B cell (primary cell): ENCODE data around the gene EDN1. TPM values are rescaled to one million over a fixed set of nuclear protein-coding genes. Genes with fewer than 3 reads are reported as not detected.

Experiments used
- ATAC-seq: fragments of 200-7000 bp; cut with Tn5 transposase; one replicate; pipeline ENCODE4 v1.10.0; 2021; ENCODE audit warnings: low read depth, mild to moderate bottlenecking, moderate number of reproducible peaks, moderate library complexity
- CTCF ChIA-PET: fragments of 350-600 bp; sonication (Branson Sonifier 250); formaldehyde crosslinking; loops from one replicate; lab custom pipeline; 2021; ENCODE audit warnings: antibody characterized with exemption, inconsistent platforms; lab: Charles Lee
- POLR2A ChIA-PET: fragments of 350-600 bp; sonication (Branson Sonifier 250); formaldehyde crosslinking; loops from one replicate; lab custom pipeline; 2021; ENCODE audit warnings: antibody characterized with exemption; lab: Charles Lee
- DNase-seq: peaks from one replicate; pipeline ENCODE4 v3.0.0; 2013
- H2AFZ ChIP-seq: 2 replicates; pipeline ENCODE4 v1.6.1; 2012; ENCODE audit warnings: mild to moderate bottlenecking, low read depth, low read length; ENCODE audit not compliant: insufficient read depth, poor library complexity, severe bottlenecking
- H3K27ac ChIP-seq, 2 donors: 1 replicate in 1 of 2; 2 replicates in 1 of 2; pipeline ENCODE4 v1.5.1; 2012 to 2013; ENCODE audit warnings: low read length in 2 of 2, mild to moderate bottlenecking in 2 of 2, moderate library complexity in 1 of 2
- H3K27me3 ChIP-seq, 4 experiments: fragments of 200-600 bp in 1 of 4; sonication (generic) in 1 of 4; replicated peaks in 1 of 4; 1 replicate in 2 of 4; 2 replicates in 2 of 4; pipeline versions ENCODE4 v1.6.1 to v1.7.0; 2013 to 2016; ENCODE audit warnings: low read length in 3 of 4, mild to moderate bottlenecking in 2 of 4, mixed read lengths in 1 of 4, moderate library complexity in 1 of 4; ENCODE audit not compliant: insufficient read depth in 4 of 4, control insufficient read depth in 3 of 4; ENCODE audit errors: control extremely low read depth in 1 of 4
- H3K36me3 ChIP-seq, 2 experiments: replicated peaks in 1 of 2; 1 replicate in 1 of 2; 2 replicates in 1 of 2; pipeline versions ENCODE4 v1.6.1 to v1.7.1; 2013; ENCODE audit warnings: low read length in 1 of 2; ENCODE audit not compliant: insufficient read depth in 2 of 2, control insufficient read depth in 1 of 2; ENCODE audit errors: control extremely low read depth in 1 of 2, extremely low read depth in 1 of 2
- H3K4me1 ChIP-seq, 2 donors: fragments of 200-600 bp in 1 of 2; sonication (generic) in 1 of 2; 1 replicate in 1 of 2; 2 replicates in 1 of 2; pipeline versions ENCODE4 v1.5.1 to v1.6.1; 2013 to 2017; ENCODE audit warnings: low read length in 2 of 2; ENCODE audit not compliant: control insufficient read depth in 2 of 2, insufficient read depth in 2 of 2
- H3K4me2 ChIP-seq: replicated peaks from 2 replicates; pipeline ENCODE3; 2012; ENCODE audit warnings: mild to moderate bottlenecking, low read depth, low read length; ENCODE audit not compliant: poor library complexity, severe bottlenecking
- H3K4me3 ChIP-seq, 5 experiments: fragments of 200-600 bp in 1 of 5; sonication (generic) in 1 of 5; 1 replicate in 3 of 5; 2 replicates in 2 of 5; pipeline versions ENCODE4 v1.5.1 to v1.7.0; 2011 to 2016; ENCODE audit warnings: low read length in 4 of 5, mild to moderate bottlenecking in 4 of 5, low read depth in 2 of 5, control low read depth in 1 of 5, moderate library complexity in 1 of 5; ENCODE audit not compliant: insufficient read depth in 1 of 5; ENCODE audit errors: control extremely low read depth in 1 of 5, extremely low read depth in 1 of 5
- H3K79me2 ChIP-seq: fragments of 200-600 bp; sonication (generic); one replicate; pipeline ENCODE4 v1.6.0; 2016; ENCODE audit warnings: low read length; ENCODE audit not compliant: control insufficient read depth, insufficient read depth
- H3K9ac ChIP-seq: fragments of 200-600 bp; sonication (generic); 2 replicates; pipeline ENCODE4 v1.6.1; 2017; ENCODE audit warnings: mild to moderate bottlenecking, low read length, moderate library complexity
- H3K9me3 ChIP-seq, 3 donors: one replicate each; pipeline versions ENCODE4 v1.6.1 to v1.7.1; 2013; ENCODE audit warnings: low read length in 2 of 3; ENCODE audit not compliant: control insufficient read depth in 2 of 3, insufficient read depth in 1 of 3; ENCODE audit errors: control extremely low read depth in 1 of 3
- H4K20me1 ChIP-seq: 2 replicates; pipeline ENCODE4 v1.6.0; 2012; ENCODE audit warnings: mild to moderate bottlenecking, low read length; ENCODE audit not compliant: insufficient read depth, control insufficient read depth, poor library complexity, severe bottlenecking
- H3K27ac Mint-ChIP-seq: one replicate; pipeline ENCODE4 v1.8.0; 2021; ENCODE audit warnings: mixed read lengths
- H3K27me3 Mint-ChIP-seq: one replicate; pipeline ENCODE4 v1.8.0; 2021; ENCODE audit warnings: mixed read lengths
- H3K4me1 Mint-ChIP-seq: one replicate; pipeline ENCODE4 v1.8.0; 2021; ENCODE audit warnings: mixed read lengths
- H3K4me3 Mint-ChIP-seq: one replicate; pipeline ENCODE4 v1.8.0; 2021; ENCODE audit warnings: mixed read lengths
- H3K9me3 Mint-ChIP-seq: one replicate; pipeline ENCODE4 v1.8.0; 2022; ENCODE audit warnings: mixed read lengths; ENCODE audit not compliant: insufficient read depth
- CTCF ChIP-seq: fragments of 200-600 bp; IDR thresholded peaks from one replicate; pipeline ENCODE4 v1.8.0; 2022; ENCODE audit warnings: antibody characterized with exemption, mild to moderate bottlenecking
- EZH2 ChIP-seq: IDR thresholded peaks from 2 replicates; pipeline ENCODE4 v1.6.1; 2012; ENCODE audit warnings: borderline replicate concordance, low read depth, mild to moderate bottlenecking, moderate library complexity, low read length; ENCODE audit not compliant: insufficient read depth, poor library complexity, severe bottlenecking
- WGBS: methylation state at CpG from one replicate; pipeline ENCODE4 v1.1.5; 2013; ENCODE audit warnings: missing lambda C conversion rate; ENCODE audit not compliant: insufficient coverage; 5-methylcytosine and 5-hydroxymethylcytosine counted together
- intact Hi-C: fragments of 100-400 bp; cut with micrococcal nuclease; formaldehyde crosslinking; loops from one replicate; pipeline ENCODE4 v1.10.0; 2022
- polyA plus RNA-seq: library from polyadenylated mRNA; depleted of rRNA; stranded (reverse); fragments of >200 nt; gene quantifications from 2 replicates; pipeline ENCODE4 v1.2.3, GENCODE V29; 2012
- total RNA-seq, 2 donors: library from RNA; stranded (reverse); fragments of 120-200 nt in 1 of 2; gene quantifications; 1 replicate in 1 of 2; 2 replicates in 1 of 2; pipeline versions ENCODE4 v1.2.3 to v1.2.4, GENCODE V29; 2013 to 2022

The EDN1 gene
- total and polyA plus RNA-seq, 2 donors (not counting 1 experiment from before 2014, with no cell fraction given), result 1.4 to 2.1 TPM

- Histone ChIP-seq H3K27ac (no peak overlapping the region), H3K79me2 (no peaks in the 10 kb centered on the region), H3K9ac (no peak overlapping the region), H3K36me3 (no peaks in the 10 kb centered on the region), H3K27me3 (no peaks in the 10 kb centered on the region), H3K4me3 (no peak overlapping the region), H4K20me1 (no peaks in the 10 kb centered on the region), H2AFZ (no peak overlapping the region), H3K4me1 (no peaks in the 10 kb centered on the region), H3K4me2 (no peak overlapping the region), H3K9me3 (no peaks in the 10 kb centered on the region)
- ATAC-seq, result no peak
- H3K27ac Mint-ChIP-seq, result no peak overlapping the region
- WGBS, result no CpG with 5 or more reads among the region's 6 CpGs
- no peak for DNase-seq
- H3K4me1 Mint-ChIP-seq, result no peaks in the 10 kb centered on the region
- H3K27me3 Mint-ChIP-seq, result peaks cover 31% of the 10 kb centered on the region
- no peaks in the 10 kb centered on the region for H3K9me3 Mint-ChIP-seq
- intact Hi-C loops, result no loop called here
- H3K4me3 Mint-ChIP-seq, result no peak overlapping the region
- TF ChIP-seq CTCF (no peak), EZH2 (no peak)
- ChIA-PET CTCF (interaction anchor here (1.1 kb wide), 1 partner anchor 31 kb away, joined by 3 read pairs; no protein-coding TSS in a partner anchor), POLR2A (no interaction called here)
These were observed 32.0 kb upstream of the EDN1 start for GRCh38 chr6:12258191-12258590.

- WGBS, result no CpG with 5 or more reads among the region's 3 CpGs
- POLR2A ChIA-PET, result no interaction called here
- no peaks in the 10 kb centered on the region for H3K9me3 Mint-ChIP-seq
These were observed 31.5 kb upstream of the EDN1 start for GRCh38 chr6:12258591-12259075.

More at GRCh38 chr6:12258591-12259075, 31.5 kb upstream of the EDN1 start:
- H3K4me2 ChIP-seq, result no peak overlapping the region
- no peak overlapping the region for H3K9ac ChIP-seq
- Mint-ChIP-seq H3K27me3 (peaks cover 33% of the 10 kb centered on the region), H3K4me1 (no peaks in the 10 kb centered on the region), H3K4me3 (no peak overlapping the region), H3K27ac (no peak overlapping the region)
- CTCF ChIA-PET, result interaction anchor here (1.1 kb wide), 1 partner anchor 31 kb away, joined by 3 read pairs; no protein-coding TSS in a partner anchor
- H3K27me3 ChIP-seq, result no peaks in the 10 kb centered on the region
- no peak for TF ChIP-seq EZH2
- TF ChIP-seq CTCF, result no peak
- H3K27ac ChIP-seq, result no peak overlapping the region
- H3K4me1 ChIP-seq, result no peaks in the 10 kb centered on the region
- H3K9me3 ChIP-seq, result no peaks in the 10 kb centered on the region
- H4K20me1 ChIP-seq, result no peaks in the 10 kb centered on the region
- no peaks in the 10 kb centered on the region for H3K79me2 ChIP-seq
- no peak overlapping the region for H2AFZ ChIP-seq
- no peak for DNase-seq
- no peak for ATAC-seq
- no peaks in the 10 kb centered on the region for H3K36me3 ChIP-seq
- H3K4me3 ChIP-seq, result no peak overlapping the region
- intact Hi-C loops, result no loop called here
